Calu3 (cell line): ENCODE data around the gene PRPF8. TPM values are rescaled to one million over a fixed set of nuclear protein-coding genes. Genes with fewer than 3 reads are reported as not detected.

ENCODE experiments used
- Bru-seq: library from RNA; stranded (reverse); fragments of 400-500 nt; gene quantifications from one replicate; lab custom pipeline; 2021; lab: Mats Ljungman, UMichigan
- BruChase-seq, 2 experiments: library from RNA; stranded (reverse); fragments of 400-500 nt; gene quantifications; one replicate each; lab custom pipeline; 2021; lab: Mats Ljungman, UMichigan
- BruUV-seq: library from RNA; stranded (reverse); fragments of 400-500 nt; replicated peaks from 2 replicates; lab custom pipeline; 2021; lab: Mats Ljungman, UMichigan
- CTCF ChIA-PET: fragments of 300-600 bp; sonication (Branson Sonifier 250); formaldehyde crosslinking; loops from one replicate; lab custom pipeline; 2022; ENCODE audit warnings: antibody characterized with exemption; lab: Charles Lee
- DNase-seq: peaks from one replicate; pipeline ENCODE4 v3.0.0; 2022
- H3K27ac Mint-ChIP-seq: one replicate; pipeline ENCODE4 v1.8.0; 2022; ENCODE audit warnings: mixed read lengths; ENCODE audit not compliant: unreplicated experiment
- H3K27me3 Mint-ChIP-seq: one replicate; pipeline ENCODE4 v1.8.0; 2022; ENCODE audit warnings: mixed read lengths; ENCODE audit not compliant: unreplicated experiment
- H3K36me3 Mint-ChIP-seq: one replicate; pipeline ENCODE4 v1.8.0; 2022; ENCODE audit warnings: mild to moderate bottlenecking, moderate library complexity, mixed read lengths; ENCODE audit not compliant: insufficient read depth, unreplicated experiment
- H3K4me1 Mint-ChIP-seq: one replicate; pipeline ENCODE4 v1.8.0; 2022; ENCODE audit warnings: mild to moderate bottlenecking, low read depth, mixed read lengths; ENCODE audit not compliant: unreplicated experiment
- H3K4me3 Mint-ChIP-seq: one replicate; pipeline ENCODE4 v1.8.0; 2022; ENCODE audit warnings: mild to moderate bottlenecking, low read depth, moderate library complexity, mixed read lengths; ENCODE audit not compliant: unreplicated experiment
- H3K9me3 Mint-ChIP-seq: one replicate; pipeline ENCODE4 v1.8.0; 2022; ENCODE audit warnings: low read depth, mixed read lengths; ENCODE audit not compliant: unreplicated experiment
- intact Hi-C: fragments of 100-400 bp; cut with micrococcal nuclease; formaldehyde crosslinking; loops from one replicate; pipeline ENCODE4 v1.10.0; 2022; ENCODE audit not compliant: unreplicated experiment
- long read RNA-seq: library from polyadenylated mRNA; stranded (forward); transcript quantifications from one replicate; pipeline ENCODE4 v2.0.0, GENCODE V29; 2022
- total RNA-seq: library from RNA; stranded (reverse); gene quantifications from 2 replicates; pipeline ENCODE4 v1.2.3, GENCODE V29; 2022
- TF ChIP-seq, protein P1 (sequence below): fragments of 200-600 bp; IDR thresholded peaks from one replicate; pipeline ENCODE4 v1.8.0; 2022; ENCODE audit warnings: antibody characterized with exemption; ENCODE audit not compliant: unreplicated experiment

The PRPF8 gene
- total RNA-seq (182 and 206 TPM in 2 replicates), Bru-seq, nascent RNA (percentile 74 among the genes with signal in this experiment), BruChase-seq, experiment 1, labeled RNA remaining after a 6-hour chase (percentile 97 among the genes with signal in this experiment), BruChase-seq, experiment 2, labeled RNA remaining after a 2-hour chase (percentile 92 among the genes with signal in this experiment)
- long read RNA-seq, full-length matches to known transcripts, result 16 of 33 reads
- long read RNA-seq, partial matches to known transcripts, result 15 of 33 reads
- long read RNA-seq, other reads (novel, unspliced or antisense), result 2 of 33 reads

DNA sequence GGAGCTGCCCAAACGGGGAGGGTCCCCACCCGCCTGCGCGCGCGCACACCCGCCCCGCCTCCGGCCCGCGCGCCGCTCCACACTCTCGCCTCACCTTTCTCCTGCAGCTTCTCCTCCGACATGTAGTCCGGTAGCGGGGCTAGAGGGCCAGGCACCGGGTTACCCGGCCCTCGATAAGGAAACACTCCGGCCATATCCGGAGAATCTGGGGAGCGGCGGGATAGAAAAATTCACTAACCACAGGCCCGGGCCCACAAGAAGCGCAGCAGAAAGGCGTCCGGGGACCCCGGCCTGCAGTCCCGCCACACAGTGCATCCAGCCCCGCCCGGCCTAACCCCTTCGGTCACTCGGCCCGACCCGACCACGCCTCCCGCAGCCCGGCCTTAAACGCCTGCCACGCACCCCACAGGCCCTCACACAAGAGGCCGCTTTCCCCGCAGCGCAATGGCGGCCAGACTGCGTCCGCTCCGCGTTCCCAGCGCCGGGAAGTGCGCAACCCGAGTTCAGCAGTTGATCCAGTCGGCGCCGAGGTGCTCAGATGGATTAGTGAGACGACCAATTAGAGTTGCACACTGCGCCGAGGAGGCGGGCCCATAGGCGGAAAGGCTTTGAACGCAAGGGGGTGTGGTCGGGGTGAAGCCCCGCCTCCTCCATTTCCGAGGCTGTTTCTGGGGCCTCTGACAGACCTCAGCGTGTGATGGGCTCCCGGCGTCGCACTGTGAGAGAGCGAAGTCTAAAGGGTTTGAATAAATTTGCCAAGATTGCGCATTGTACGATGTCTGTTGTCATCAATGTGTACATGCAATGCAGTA lies at the start of gene PRPF8:
TSS of gene PRPF8 (minus strand) at position 490 of the 812 bp plus-strand sequence. CDS start at position 194, 296 bp downstream.
- CTCF ChIA-PET, result interaction anchor here (0.6 to 1.4 kb wide), 2 partner anchors 15 to 178 kb away, joined by 3 to 12 read pairs; no protein-coding TSS in a partner anchor
- TF ChIP-seq, protein P1, sequence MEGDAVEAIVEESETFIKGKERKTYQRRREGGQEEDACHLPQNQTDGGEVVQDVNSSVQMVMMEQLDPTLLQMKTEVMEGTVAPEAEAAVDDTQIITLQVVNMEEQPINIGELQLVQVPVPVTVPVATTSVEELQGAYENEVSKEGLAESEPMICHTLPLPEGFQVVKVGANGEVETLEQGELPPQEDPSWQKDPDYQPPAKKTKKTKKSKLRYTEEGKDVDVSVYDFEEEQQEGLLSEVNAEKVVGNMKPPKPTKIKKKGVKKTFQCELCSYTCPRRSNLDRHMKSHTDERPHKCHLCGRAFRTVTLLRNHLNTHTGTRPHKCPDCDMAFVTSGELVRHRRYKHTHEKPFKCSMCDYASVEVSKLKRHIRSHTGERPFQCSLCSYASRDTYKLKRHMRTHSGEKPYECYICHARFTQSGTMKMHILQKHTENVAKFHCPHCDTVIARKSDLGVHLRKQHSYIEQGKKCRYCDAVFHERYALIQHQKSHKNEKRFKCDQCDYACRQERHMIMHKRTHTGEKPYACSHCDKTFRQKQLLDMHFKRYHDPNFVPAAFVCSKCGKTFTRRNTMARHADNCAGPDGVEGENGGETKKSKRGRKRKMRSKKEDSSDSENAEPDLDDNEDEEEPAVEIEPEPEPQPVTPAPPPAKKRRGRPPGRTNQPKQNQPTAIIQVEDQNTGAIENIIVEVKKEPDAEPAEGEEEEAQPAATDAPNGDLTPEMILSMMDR, result no peak
- intact Hi-C loops, result no loop called here
- peak within 1 kb of the TSS; percentile 92 for H3K4me3 Mint-ChIP-seq
- BruUV-seq, result TSS peak; percentile 41
- H3K36me3 Mint-ChIP-seq, result peaks cover 30% of the 10 kb centered on the region
- no peaks in the 10 kb centered on the region for H3K27me3 Mint-ChIP-seq
- peaks cover 19% of the 10 kb centered on the region for H3K4me1 Mint-ChIP-seq
- no peaks in the 10 kb centered on the region for H3K9me3 Mint-ChIP-seq
- peak; percentile 94 for DNase-seq
- H3K27ac Mint-ChIP-seq, result peak within 1 kb of the TSS; percentile 87

DNA sequence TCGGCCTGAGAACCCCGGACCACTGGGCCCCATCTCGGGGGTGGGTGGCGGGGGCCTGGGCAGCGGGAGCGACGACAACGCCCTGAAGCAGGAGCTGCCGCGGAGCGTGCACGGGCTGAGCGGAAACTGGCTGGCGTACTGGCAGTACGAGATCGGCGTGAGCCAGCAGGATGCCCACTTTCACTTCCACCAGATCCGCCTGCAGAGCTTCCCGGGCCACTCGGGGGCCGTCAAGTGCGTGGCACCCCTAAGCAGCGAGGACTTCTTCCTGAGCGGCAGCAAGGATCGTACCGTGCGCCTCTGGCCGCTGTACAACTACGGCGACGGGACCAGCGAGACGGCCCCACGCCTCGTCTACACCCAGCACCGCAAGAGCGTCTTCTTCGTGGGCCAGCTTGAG lies 49.1 kb upstream of the PRPF8 start:
- no peaks in the 10 kb centered on the region for H3K36me3 Mint-ChIP-seq
- TF ChIP-seq, protein P1, result no peak
- no TSS peak for BruUV-seq
- CTCF ChIA-PET, result no interaction called here
- no peak overlapping the region for H3K27ac Mint-ChIP-seq
- intact Hi-C loops, result no loop called here
- no peaks in the 10 kb centered on the region for H3K9me3 Mint-ChIP-seq
- H3K4me3 Mint-ChIP-seq, result no peak overlapping the region
- DNase-seq, result no peak
- H3K4me1 Mint-ChIP-seq, result no peaks in the 10 kb centered on the region
- H3K27me3 Mint-ChIP-seq, result no peaks in the 10 kb centered on the region

DNA sequence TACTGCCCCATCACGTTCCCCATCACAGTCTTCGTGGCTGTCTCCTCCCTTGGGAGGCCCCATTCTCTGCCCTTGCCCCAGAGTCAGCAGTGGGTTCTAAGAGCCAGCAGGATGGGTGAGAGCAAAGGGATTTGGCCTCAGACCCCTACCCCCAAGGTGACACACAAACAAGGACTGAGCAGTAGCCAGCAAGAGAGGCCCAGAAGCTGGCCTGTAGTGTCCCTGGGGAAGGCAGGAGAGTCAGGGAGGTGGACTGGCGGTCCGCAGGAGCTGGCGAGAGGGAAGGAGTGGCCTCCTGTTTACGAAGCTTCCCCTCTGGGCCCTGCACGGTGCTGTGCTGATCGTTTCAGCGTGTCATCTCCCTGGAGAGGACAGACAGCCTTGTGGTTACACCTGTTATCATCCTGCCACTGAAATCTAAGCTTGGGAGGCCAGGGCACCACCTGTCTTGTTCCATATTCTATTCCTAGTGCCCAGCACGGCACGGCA lies 48.2 kb upstream of the PRPF8 start:
- no peaks in the 10 kb centered on the region for H3K36me3 Mint-ChIP-seq
- no peak overlapping the region for H3K4me3 Mint-ChIP-seq
- TF ChIP-seq, protein P1, result no peak
- H3K4me1 Mint-ChIP-seq, result no peaks in the 10 kb centered on the region
- no peaks in the 10 kb centered on the region for H3K27me3 Mint-ChIP-seq
- CTCF ChIA-PET, result interaction anchor here (0.5 kb wide), 1 partner anchor 118 kb away, joined by 3 read pairs; no protein-coding TSS in a partner anchor
- no peak for DNase-seq
- no peaks in the 10 kb centered on the region for H3K9me3 Mint-ChIP-seq
- no TSS peak for BruUV-seq
- intact Hi-C loops, result no loop called here
- H3K27ac Mint-ChIP-seq, result no peak overlapping the region

DNA sequence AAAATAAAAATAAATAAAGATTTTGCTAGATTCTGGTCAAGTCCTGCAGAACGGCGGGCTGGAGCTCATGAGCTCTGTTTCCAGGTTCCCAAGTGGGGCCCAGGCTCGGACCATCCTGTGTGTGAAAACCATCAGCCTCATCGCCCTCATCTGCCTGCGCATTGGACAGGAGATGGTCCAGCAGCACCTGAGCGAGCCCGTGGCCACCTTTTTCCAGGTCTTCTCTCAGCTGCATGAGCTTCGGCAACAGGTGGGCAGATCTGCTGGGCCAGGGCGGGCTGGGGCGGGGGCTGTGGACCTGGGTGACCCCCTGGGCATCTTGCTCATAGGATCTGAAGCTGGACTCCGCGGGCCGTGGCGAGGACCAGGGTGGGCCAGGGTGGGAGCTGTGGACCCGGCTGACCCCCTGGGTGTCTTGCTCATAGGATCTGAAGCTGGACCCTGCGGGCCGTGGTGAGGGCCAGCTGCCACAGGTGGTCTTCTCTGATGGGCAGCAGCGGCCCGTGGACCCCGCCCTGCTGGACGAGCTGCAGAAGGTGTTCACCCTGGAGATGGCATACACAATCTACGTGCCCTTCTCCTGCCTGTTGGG lies 47.7 kb upstream of the PRPF8 start:
- CTCF ChIA-PET, result no interaction called here
- intact Hi-C loops, result no loop called here

More for the DNA sequence above, 47.7 kb upstream of the PRPF8 start:
- H3K4me3 Mint-ChIP-seq, result no peak overlapping the region
- no peaks in the 10 kb centered on the region for H3K27me3 Mint-ChIP-seq
- no peaks in the 10 kb centered on the region for H3K9me3 Mint-ChIP-seq
- DNase-seq, result no peak
- no TSS peak for BruUV-seq
- TF ChIP-seq, protein P1, result no peak
- H3K27ac Mint-ChIP-seq, result no peak overlapping the region
- no peaks in the 10 kb centered on the region for H3K36me3 Mint-ChIP-seq
- H3K4me1 Mint-ChIP-seq, result no peaks in the 10 kb centered on the region
